Panc1 (cell line): ENCODE measurements around the gene KRT222. TPM values are rescaled to one million over a fixed set of nuclear protein-coding genes. Genes with fewer than 3 reads are reported as not detected.

Experiments
- ATAC-seq: fragments of 200-7000 bp; cut with Tn5 transposase; 2 replicates; pipeline ENCODE4 v1.9.1; 2020; ENCODE audit warnings: mild to moderate bottlenecking, moderate library complexity
- BruUV-seq: library from RNA; stranded (reverse); fragments of 400-500 nt; replicated peaks from 2 replicates; lab custom pipeline; 2021; lab: Mats Ljungman, UMichigan
- CTCF ChIA-PET: fragments of 300-600 bp; sonication (Branson Sonifier 250); formaldehyde crosslinking; loops from one replicate; lab custom pipeline; 2022; ENCODE audit warnings: antibody characterized with exemption; lab: Charles Lee
- POLR2A ChIA-PET: fragments of 300-600 bp; sonication (Branson Sonifier 250); formaldehyde crosslinking; loops from one replicate; lab custom pipeline; 2022; ENCODE audit warnings: antibody characterized with exemption; lab: Charles Lee
- DNase-seq: peaks from one replicate; pipeline ENCODE4 v3.0.0-alpha.2; 2010; ENCODE audit warnings: low read depth, low spot score
- H3K27ac ChIP-seq: 2 replicates; pipeline ENCODE4 v1.5.1; 2011; ENCODE audit warnings: mild to moderate bottlenecking, low read length, inconsistent platforms
- H3K27me3 ChIP-seq: fragments of 200-500 bp; sonication (Bioruptor generic); 2 replicates; pipeline ENCODE4 v1.6.0; 2014; ENCODE audit warnings: low read length, inconsistent platforms; ENCODE audit not compliant: control insufficient read depth, insufficient read depth
- H3K36me3 ChIP-seq: fragments of 200-500 bp; sonication (Bioruptor generic); 2 replicates; pipeline ENCODE4 v1.5.1; 2014; ENCODE audit warnings: inconsistent platforms, mild to moderate bottlenecking, low read length, moderate library complexity; ENCODE audit not compliant: control insufficient read depth, insufficient read depth
- H3K4me1 ChIP-seq: 2 replicates; pipeline ENCODE4 v1.5.1; 2011; ENCODE audit warnings: inconsistent platforms, mild to moderate bottlenecking, low read length, moderate library complexity; ENCODE audit not compliant: control insufficient read depth, insufficient read depth
- H3K4me3 ChIP-seq, 2 experiments: 2 replicates each; pipeline ENCODE4 v1.5.1; 2011 to 2012; ENCODE audit warnings: low read depth in 2 of 2, low read length in 2 of 2, mild to moderate bottlenecking in 2 of 2, inconsistent platforms in 1 of 2, moderate library complexity in 1 of 2
- H3K9me3 ChIP-seq: fragments of 200-500 bp; sonication (Bioruptor generic); 2 replicates; pipeline ENCODE4 v1.5.1; 2014; ENCODE audit warnings: low read depth, mild to moderate bottlenecking, inconsistent platforms, low read length, moderate library complexity; ENCODE audit not compliant: control insufficient read depth, insufficient read depth
- POLR2AphosphoS5 ChIP-seq: IDR thresholded peaks from 2 replicates; pipeline ENCODE4 v1.6.1; 2012; ENCODE audit warnings: mild to moderate bottlenecking, low read depth, low read length, moderate library complexity
- SIN3A ChIP-seq: IDR thresholded peaks from 2 replicates; pipeline ENCODE4 v1.6.1; 2012; ENCODE audit warnings: low read depth, mild to moderate bottlenecking, low read length, moderate library complexity, borderline replicate concordance; ENCODE audit not compliant: insufficient read depth
- TCF7L2 ChIP-seq: IDR thresholded peaks from 2 replicates; pipeline ENCODE4 v1.6.1; 2011; ENCODE audit warnings: mild to moderate bottlenecking, low read depth, low read length, inconsistent platforms
- in situ Hi-C: cut with HindIII; loops from 2 replicates; pipeline ENCODE4 v1.10.0; 2016; ENCODE audit warnings: low sequenced_read_pairs, low pct_unique_long_range_greater_than_20kb
- intact Hi-C: fragments of 100-400 bp; cut with micrococcal nuclease; formaldehyde crosslinking; loops from one replicate; pipeline ENCODE4 v1.10.0; 2022; ENCODE audit not compliant: unreplicated experiment
- total RNA-seq: library from RNA; stranded (reverse); gene quantifications from one replicate; pipeline ENCODE4 v1.2.1, GENCODE V29; 2021; ENCODE audit not compliant: unreplicated experiment
- TF ChIP-seq, protein P1 (sequence below), 2 experiments: IDR thresholded peaks; 2 replicates each; pipeline ENCODE4 v1.6.1; 2011 to 2012; ENCODE audit warnings: low read depth in 2 of 2, control low read depth in 1 of 2, low read length in 1 of 2, mild to moderate bottlenecking in 1 of 2, moderate library complexity in 1 of 2; ENCODE audit not compliant: insufficient read depth in 1 of 2
- TF ChIP-seq, protein P2 (sequence below): fragments of 450-650 bp; IDR thresholded peaks from 2 replicates; pipeline ENCODE4 v1.5.1; 2017; ENCODE audit warnings: mild to moderate bottlenecking

Gene KRT222
- total RNA-seq, 1 experiment from 2014 or later = not detected

DNA sequence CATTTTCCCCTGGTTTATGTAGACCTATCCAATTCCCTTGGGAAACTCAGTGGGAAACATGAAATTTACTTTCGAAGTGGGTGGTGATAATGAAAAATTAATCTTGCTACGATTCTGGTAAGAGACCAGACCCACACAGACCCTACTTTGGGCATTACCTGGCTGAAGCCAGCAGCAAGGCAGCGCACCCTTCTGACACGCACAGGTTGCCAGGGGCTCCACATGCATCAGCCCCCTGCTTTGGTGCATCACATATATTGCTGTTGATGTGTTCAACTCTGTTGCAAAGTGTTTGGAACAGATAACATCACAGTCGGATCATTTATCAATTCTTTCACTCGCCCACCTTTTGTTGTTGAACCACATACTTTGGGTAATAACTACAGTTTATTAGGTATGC, 44.0 kb downstream of the KRT222 start:
- ChIA-PET POLR2A (no interaction called here), CTCF (interaction anchor here (0.6 to 0.8 kb wide), 2 partner anchors 71 to 278 kb away, joined by 3 read pairs; no protein-coding TSS in a partner anchor)
- ATAC-seq (no peak), DNase-seq (no peak)
- Histone ChIP-seq H3K36me3 (no peaks in the 10 kb centered on the region), H3K27me3 (peaks cover 13% of the 10 kb centered on the region), H3K4me1 (no peaks in the 10 kb centered on the region), H3K9me3 (no peaks in the 10 kb centered on the region), H3K4me3 (no peak overlapping the region), H3K27ac (no peak overlapping the region)
- intact Hi-C loops = no loop called here
- in situ Hi-C loops = no loop called here
- TF ChIP-seq, protein P1, sequence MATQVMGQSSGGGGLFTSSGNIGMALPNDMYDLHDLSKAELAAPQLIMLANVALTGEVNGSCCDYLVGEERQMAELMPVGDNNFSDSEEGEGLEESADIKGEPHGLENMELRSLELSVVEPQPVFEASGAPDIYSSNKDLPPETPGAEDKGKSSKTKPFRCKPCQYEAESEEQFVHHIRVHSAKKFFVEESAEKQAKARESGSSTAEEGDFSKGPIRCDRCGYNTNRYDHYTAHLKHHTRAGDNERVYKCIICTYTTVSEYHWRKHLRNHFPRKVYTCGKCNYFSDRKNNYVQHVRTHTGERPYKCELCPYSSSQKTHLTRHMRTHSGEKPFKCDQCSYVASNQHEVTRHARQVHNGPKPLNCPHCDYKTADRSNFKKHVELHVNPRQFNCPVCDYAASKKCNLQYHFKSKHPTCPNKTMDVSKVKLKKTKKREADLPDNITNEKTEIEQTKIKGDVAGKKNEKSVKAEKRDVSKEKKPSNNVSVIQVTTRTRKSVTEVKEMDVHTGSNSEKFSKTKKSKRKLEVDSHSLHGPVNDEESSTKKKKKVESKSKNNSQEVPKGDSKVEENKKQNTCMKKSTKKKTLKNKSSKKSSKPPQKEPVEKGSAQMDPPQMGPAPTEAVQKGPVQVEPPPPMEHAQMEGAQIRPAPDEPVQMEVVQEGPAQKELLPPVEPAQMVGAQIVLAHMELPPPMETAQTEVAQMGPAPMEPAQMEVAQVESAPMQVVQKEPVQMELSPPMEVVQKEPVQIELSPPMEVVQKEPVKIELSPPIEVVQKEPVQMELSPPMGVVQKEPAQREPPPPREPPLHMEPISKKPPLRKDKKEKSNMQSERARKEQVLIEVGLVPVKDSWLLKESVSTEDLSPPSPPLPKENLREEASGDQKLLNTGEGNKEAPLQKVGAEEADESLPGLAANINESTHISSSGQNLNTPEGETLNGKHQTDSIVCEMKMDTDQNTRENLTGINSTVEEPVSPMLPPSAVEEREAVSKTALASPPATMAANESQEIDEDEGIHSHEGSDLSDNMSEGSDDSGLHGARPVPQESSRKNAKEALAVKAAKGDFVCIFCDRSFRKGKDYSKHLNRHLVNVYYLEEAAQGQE (IDR thresholded peaks at IDR 0.05; ENCODE audit: insufficient read depth in 1 of 2, low read depth in 2 of 2, low read length in 1 of 2) = no peak
- TF ChIP-seq, protein P2, sequence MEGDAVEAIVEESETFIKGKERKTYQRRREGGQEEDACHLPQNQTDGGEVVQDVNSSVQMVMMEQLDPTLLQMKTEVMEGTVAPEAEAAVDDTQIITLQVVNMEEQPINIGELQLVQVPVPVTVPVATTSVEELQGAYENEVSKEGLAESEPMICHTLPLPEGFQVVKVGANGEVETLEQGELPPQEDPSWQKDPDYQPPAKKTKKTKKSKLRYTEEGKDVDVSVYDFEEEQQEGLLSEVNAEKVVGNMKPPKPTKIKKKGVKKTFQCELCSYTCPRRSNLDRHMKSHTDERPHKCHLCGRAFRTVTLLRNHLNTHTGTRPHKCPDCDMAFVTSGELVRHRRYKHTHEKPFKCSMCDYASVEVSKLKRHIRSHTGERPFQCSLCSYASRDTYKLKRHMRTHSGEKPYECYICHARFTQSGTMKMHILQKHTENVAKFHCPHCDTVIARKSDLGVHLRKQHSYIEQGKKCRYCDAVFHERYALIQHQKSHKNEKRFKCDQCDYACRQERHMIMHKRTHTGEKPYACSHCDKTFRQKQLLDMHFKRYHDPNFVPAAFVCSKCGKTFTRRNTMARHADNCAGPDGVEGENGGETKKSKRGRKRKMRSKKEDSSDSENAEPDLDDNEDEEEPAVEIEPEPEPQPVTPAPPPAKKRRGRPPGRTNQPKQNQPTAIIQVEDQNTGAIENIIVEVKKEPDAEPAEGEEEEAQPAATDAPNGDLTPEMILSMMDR = no peak
- TF ChIP-seq TCF7L2 = no peak
- no TSS peak for BruUV-seq

DNA sequence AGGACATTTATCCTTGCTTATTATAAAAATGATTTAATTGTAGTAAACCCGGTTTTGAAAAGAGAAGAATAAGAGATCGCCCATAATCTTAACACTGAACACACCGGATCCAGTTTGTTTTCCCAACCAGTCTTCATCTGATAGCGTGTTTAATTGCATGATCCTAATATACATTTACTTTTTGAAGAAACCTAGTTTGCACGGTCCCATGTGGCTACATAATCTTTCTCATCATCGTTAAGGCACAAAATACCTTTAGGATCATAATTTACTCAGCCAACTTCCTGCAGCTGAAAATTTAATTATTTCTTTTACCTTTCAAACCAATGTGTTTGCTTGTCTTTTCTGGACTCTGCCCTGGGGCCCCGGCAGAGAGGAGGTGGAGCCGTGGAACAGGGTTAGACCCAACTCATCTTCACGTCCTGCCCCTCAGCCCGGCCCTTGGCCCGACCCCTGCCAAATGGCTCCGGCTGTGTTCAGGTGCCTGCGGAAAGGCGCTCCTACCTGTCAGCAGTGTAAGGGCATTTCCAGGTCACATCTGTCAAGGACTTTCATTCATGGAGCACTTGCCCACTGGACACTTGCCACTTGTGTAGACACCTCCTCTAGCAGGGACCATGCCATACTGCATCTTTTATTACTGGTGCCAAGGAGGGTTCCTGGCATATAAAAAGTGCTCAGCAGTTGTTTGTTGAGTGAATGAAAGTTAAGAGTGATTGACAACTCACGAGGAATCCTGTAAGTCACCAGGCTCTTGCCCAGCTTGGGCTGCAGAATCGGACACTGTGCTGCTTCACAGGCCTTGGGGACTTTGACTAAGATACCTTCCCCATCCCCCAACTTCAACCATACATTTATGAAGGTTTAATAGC, 46.0 kb downstream of the KRT222 start:
- Histone ChIP-seq H3K4me1 (no peaks in the 10 kb centered on the region), H3K36me3 (no peaks in the 10 kb centered on the region), H3K27ac (no peak overlapping the region), H3K4me3 (no peak overlapping the region), H3K9me3 (no peaks in the 10 kb centered on the region), H3K27me3 (peaks cover 13% of the 10 kb centered on the region)
- DNase-seq = no peak
- ATAC-seq = no peak
- intact Hi-C loops (loop anchor here (5.0 kb wide), 1 partner anchor 173 kb away; no protein-coding TSS in a partner anchor), in situ Hi-C loops (no loop called here)
- no TSS peak for BruUV-seq
- ChIA-PET CTCF (interaction anchor here (1.0 to 1.1 kb wide), 4 partner anchors 8 to 177 kb away, joined by 3 to 5 read pairs (median 3); no protein-coding TSS in a partner anchor), POLR2A (no interaction called here)
- TF ChIP-seq, protein P2 = no peak
- TF ChIP-seq TCF7L2 = no peak
- TF ChIP-seq, protein P1 (IDR thresholded peaks at IDR 0.05; ENCODE audit: insufficient read depth in 1 of 2, low read depth in 2 of 2, low read length in 1 of 2) = no peak
- no peak for TF ChIP-seq POLR2AphosphoS5
- TF ChIP-seq SIN3A = no peak
